K562 (cell line): Measurements from ENCODE around the gene IGFBP7. TPM values are rescaled to one million over a fixed set of nuclear protein-coding genes. Genes with fewer than 3 reads are reported as not detected.

Experiments
- ARID2 ChIP-seq: fragments of 450-650 bp; IDR thresholded peaks from 2 replicates; pipeline ENCODE4 v1.6.1; 2017; ENCODE audit warnings: antibody characterized with exemption, mild to moderate bottlenecking
- CREM ChIP-seq: IDR thresholded peaks from 2 replicates; pipeline ENCODE4 v1.6.1; 2014; ENCODE audit warnings: antibody characterized with exemption, low read depth
- CTCF ChIP-seq, 3 experiments: IDR thresholded peaks in 2 of 3; conservative IDR thresholded peaks in 1 of 3; 2 replicates each; pipeline ENCODE4 v1.5.1; 2011 to 2012; ENCODE audit warnings: low read length in 3 of 3, mild to moderate bottlenecking in 3 of 3, control low read depth in 2 of 3, improper control_type of control experiment in 1 of 3, inconsistent platforms in 1 of 3, low read depth in 1 of 3, mixed read lengths in 1 of 3, moderate library complexity in 1 of 3; ENCODE audit not compliant: insufficient read depth in 2 of 3
- CTCFL ChIP-seq: IDR thresholded peaks from 2 replicates; pipeline ENCODE4 v1.6.1; 2011; ENCODE audit warnings: borderline replicate concordance, low read depth, mild to moderate bottlenecking, moderate library complexity, low read length; ENCODE audit not compliant: insufficient read depth, poor library complexity, severe bottlenecking
- JUND ChIP-seq, 2 experiments: IDR thresholded peaks; 2 replicates in 1 of 2; 3 replicates in 1 of 2; pipeline ENCODE4 v1.6.1; 2011; ENCODE audit warnings: borderline replicate concordance in 2 of 2, low read depth in 2 of 2, low read length in 2 of 2, improper control_type of control experiment in 1 of 2, missing biosample characterization in 1 of 2, missing genetic modification characterization in 1 of 2, missing genetic modification reagents in 1 of 2
- RAD21 ChIP-seq, 2 experiments: fragments of 250-450 bp in 1 of 2; fragments of 450-650 bp in 1 of 2; sonication (Bioruptor Pico) in 1 of 2; formaldehyde crosslinking in 1 of 2; IDR thresholded peaks in 1 of 2; conservative IDR thresholded peaks in 1 of 2; 2 replicates each; pipeline versions ENCODE4 v1.4.0 to v1.8.0; 2020 to 2022; ENCODE audit warnings: mild to moderate bottlenecking in 2 of 2, moderate library complexity in 1 of 2
- RBM17 ChIP-seq: fragments of 200-400 bp; formaldehyde crosslinking; IDR thresholded peaks from 2 replicates; pipeline ENCODE4 v1.6.1; 2017; ENCODE audit warnings: low read depth, mild to moderate bottlenecking, low read length, borderline replicate concordance
- TFAP4 ChIP-seq: sonication (generic); formaldehyde crosslinking; IDR thresholded peaks from 2 replicates; pipeline ENCODE4 v1.8.0; 2022; ENCODE audit warnings: missing genetic modification reagents, mild to moderate bottlenecking, moderate library complexity, borderline replicate concordance
- YY1 ChIP-seq, 3 experiments: IDR thresholded peaks; 2 replicates each; pipeline ENCODE4 v1.6.1; 2011; ENCODE audit warnings: low read length in 2 of 3, mild to moderate bottlenecking in 2 of 3, moderate library complexity in 2 of 3, borderline replicate concordance in 1 of 3, control low read depth in 1 of 3, low read depth in 1 of 3; ENCODE audit not compliant: insufficient read depth in 3 of 3, insufficient replicate concordance in 2 of 3, control insufficient read depth in 1 of 3, insufficient read length in 1 of 3; ENCODE audit errors: extremely low read depth in 1 of 3
- polyA plus RNA-seq, 8 experiments: library from polyadenylated mRNA; depleted of rRNA in 4 of 8; stranded (reverse) in 5 of 8; unstranded in 3 of 8; fragments of >200 nt; fragmentation: Nextera tagmentation in 2 of 8; fragmentation: Illumina TruSeq in 1 of 8; extraction: Ambion mirVana in 2 of 8; extraction: Trizol in 1 of 8; gene quantifications; 2 replicates each; pipeline versions ENCODE4 v1.2.1 to v1.2.3, GENCODE V29; 2011 to 2014; ENCODE audit warnings: inconsistent platforms in 1 of 8, missing spikeins in 1 of 8
- total RNA-seq, 7 experiments: library from RNA; depleted of rRNA in 6 of 7; stranded (reverse); fragments of >200 nt in 6 of 7; fragmentation: Illumina TruSeq in 2 of 7; extraction: Trizol in 2 of 7; gene quantifications; 2 replicates each; pipeline versions ENCODE4 v1.2.1 to v1.2.3, GENCODE V29; 2011 to 2021; ENCODE audit warnings: low replicate concordance in 1 of 7
- TF ChIP-seq, protein P1 (sequence below): fragments of 450-650 bp; formaldehyde crosslinking; IDR thresholded peaks from 2 replicates; pipeline ENCODE4 v1.4.0; 2020; ENCODE audit warnings: mild to moderate bottlenecking, moderate library complexity

IGFBP7 gene
- total and polyA plus RNA-seq, 9 of the 15 experiments (the other 6 are each of a cell fraction or from before 2014, with no cell fraction given), result 0.27 to 0.49 (median 0.29) TPM; not detected in 6

DNA sequence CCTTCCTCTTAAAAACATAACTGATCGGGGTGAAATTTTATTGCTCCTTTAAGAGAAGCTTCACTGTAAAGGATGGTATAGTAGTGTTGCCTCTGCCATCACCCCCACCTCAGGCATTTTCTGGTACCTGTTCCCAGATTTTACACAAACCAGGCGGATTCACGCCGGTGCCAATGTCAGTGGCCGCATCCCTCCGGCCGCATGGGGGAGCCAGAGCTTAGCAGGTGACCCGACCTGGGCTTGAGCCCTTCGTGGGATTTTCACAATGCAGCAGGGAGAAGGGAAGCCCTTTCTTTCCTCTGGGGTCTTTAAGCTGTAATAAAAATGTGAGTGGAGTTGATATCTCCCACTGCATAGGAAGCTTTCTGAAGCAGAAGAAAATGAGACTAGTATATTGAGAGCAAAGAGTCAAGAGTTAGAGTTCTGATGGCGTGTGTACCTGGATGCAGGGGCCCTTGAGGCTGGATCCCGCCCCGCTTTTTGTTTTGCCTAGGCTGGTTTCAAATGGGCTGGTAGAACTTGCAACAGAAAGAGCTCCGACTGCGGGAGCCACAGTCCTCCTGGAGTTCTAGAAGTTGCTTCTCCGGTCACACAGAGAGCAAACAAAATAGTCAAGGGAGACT, 72.1 kb downstream of the IGFBP7 start (continued):
- TF ChIP-seq, protein P1, sequence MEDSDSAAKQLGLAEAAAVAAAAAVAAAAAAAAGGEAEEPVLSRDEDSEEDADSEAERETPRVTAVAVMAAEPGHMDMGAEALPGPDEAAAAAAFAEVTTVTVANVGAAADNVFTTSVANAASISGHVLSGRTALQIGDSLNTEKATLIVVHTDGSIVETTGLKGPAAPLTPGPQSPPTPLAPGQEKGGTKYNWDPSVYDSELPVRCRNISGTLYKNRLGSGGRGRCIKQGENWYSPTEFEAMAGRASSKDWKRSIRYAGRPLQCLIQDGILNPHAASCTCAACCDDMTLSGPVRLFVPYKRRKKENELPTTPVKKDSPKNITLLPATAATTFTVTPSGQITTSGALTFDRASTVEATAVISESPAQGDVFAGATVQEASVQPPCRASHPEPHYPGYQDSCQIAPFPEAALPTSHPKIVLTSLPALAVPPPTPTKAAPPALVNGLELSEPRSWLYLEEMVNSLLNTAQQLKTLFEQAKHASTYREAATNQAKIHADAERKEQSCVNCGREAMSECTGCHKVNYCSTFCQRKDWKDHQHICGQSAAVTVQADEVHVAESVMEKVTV (CRISPR knock-in tag), result 0 out of 2 replicates have a peak, but pooled peaks have one; percentile 7
- TF ChIP-seq TFAP4 (CRISPR knock-in tag), result peak; percentile 47; the same call in 1 of the 2 replicates
- peak; percentile 37 to 71 for TF ChIP-seq RAD21 (CRISPR knock-in tag; conservative IDR thresholded peaks at IDR 0.05 in 1 of 2, IDR thresholded peaks at IDR 0.05 in 1 of 2)
- no peak for TF ChIP-seq RBM17
- TF ChIP-seq YY1 (IDR thresholded peaks at IDR 0.05; ENCODE audit: borderline replicate concordance in 1 of 3, control insufficient read depth in 1 of 3, extremely low read depth in 1 of 3, insufficient read depth in 3 of 3, insufficient read length in 1 of 3, insufficient replicate concordance in 2 of 3, low read depth in 1 of 3, low read length in 2 of 3), result peak in 1 of 3 experiments; percentile 19
- TF ChIP-seq ARID2, result 0 out of 2 replicates have a peak, but pooled peaks have one; percentile 19
- peak; percentile 80 for TF ChIP-seq CTCFL
- 0 out of 2 replicates have a peak, but pooled peaks have one; percentile 20 for TF ChIP-seq CREM
- TF ChIP-seq CTCF (IDR thresholded peaks at IDR 0.05 in 2 of 3, conservative IDR thresholded peaks at IDR 0.05 in 1 of 3; ENCODE audit: insufficient read depth in 2 of 3, low read depth in 1 of 3, low read length in 3 of 3), result peak; percentile 81 to 90 (median 85)
- TF ChIP-seq JUND (IDR thresholded peaks at IDR 0.05; ENCODE audit: borderline replicate concordance, low read depth, low read length), result no peak
- TF ChIP-seq JUND (tag; IDR thresholded peaks at IDR 0.05; ENCODE audit: borderline replicate concordance, low read depth, low read length), result no peak
- TF ChIP-seq, all 486 proteins: peak for 15
